GM10266 (cell line): ENCODE measurements around the gene TBX1.

Experiments used
- DNase-seq: peaks from one replicate; pipeline ENCODE4 v3.0.0; 2012; ENCODE audit errors: extremely low spot score
- CTCF ChIP-seq: IDR thresholded peaks from 2 replicates; pipeline ENCODE4 v1.5.1; 2012; ENCODE audit warnings: mild to moderate bottlenecking, low read depth; ENCODE audit not compliant: control insufficient read depth, insufficient read depth; ENCODE audit errors: missing control alignments

TBX1 gene

DNA sequence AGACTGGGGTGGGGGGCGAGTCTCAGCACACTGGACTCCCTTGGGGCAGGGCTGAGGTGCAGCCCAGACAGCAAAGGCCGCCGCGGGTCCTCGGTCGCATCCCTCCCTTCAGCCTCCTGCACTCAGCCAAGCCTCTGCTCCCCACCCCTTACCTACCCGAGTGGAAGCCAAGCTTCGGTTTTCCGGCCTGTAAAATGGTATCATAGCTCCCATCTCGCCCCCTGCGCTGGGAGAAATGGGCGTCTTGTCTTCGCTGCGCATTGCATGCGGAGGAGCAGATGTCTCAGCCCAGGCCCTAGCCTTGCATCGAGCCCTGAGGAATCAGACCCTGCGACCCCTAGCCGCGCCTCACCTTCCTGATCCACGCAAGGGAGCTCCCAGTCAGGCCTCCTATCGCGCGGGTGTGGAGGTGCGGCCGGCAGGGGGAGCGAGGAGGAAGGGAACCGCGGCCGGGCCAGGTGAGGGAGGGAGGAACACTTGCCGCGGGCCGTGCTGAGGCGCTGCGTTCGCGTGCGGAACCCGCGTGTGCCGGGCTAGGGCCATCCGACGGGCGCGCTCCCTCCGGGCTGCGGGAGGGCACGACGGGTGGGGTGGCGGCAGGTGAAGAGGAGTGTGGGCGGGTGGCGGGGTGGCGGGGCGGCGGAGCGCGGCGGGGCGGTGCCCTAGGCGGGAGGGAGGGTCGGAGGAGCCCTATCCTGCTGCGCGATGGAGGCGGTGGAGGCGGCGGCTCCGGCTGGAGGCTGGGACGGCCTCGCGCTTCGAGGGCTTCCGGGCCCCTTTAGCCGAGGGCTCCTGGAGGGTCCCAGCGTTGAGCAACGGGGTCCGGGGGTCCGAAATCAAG lies 4.1 kb upstream of the TBX1 start:
- peak; percentile 88 for DNase-seq
- peak; percentile 63 for TF ChIP-seq CTCF

DNA sequence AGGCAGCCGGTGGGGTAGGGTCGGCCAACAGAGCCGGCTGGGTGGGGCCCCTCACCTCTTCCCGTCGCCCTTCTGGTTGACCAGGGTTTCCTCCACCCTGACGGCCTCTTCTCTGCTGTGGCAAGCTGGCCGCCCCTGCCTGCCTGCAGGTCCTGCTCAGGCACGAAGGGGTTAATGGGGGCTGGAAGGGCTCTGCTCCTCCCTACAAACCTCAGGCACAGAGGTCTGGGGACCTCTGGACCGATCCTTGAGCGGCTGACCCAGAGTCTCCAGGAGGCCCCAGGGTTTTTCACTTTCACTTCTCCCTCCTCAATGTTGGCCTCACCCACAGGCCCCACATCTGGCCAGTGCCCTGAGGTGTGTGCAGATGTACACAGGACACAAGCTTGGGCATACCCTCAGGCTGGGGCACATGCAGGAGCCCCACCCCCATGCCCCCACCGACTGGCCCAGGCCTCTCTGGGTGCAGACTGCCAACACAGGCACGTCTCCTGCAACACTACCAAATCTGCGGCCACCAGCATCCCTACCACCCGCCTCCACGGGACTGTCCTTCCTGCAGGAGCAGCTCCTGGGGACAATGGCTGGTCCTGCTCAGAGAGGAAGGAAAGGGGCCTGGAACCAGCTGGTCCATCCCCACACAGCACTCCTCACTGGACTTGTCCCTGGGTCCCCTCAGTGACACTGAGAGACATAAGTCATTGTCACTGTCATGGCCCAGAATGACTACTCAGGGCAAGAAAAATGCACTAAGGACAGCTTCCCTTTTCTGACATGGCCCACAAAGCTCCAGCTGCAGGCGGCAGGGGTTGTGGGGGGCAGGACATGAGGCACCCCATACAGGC lies 3.2 kb upstream of the TBX1 start:
- peak; percentile 70 for DNase-seq
- TF ChIP-seq CTCF = no peak

GRCh38 chr22:19757985-19758895 lies 2.3 kb upstream of the TBX1 start:
- peak; percentile 55 for DNase-seq
- TF ChIP-seq CTCF = no peak

- TF ChIP-seq CTCF = no peak
Observed at GRCh38 chr22:19758896-19759426, 1.6 kb upstream of the TBX1 start.

GRCh38 chr22:19759427-19760057 lies 1.0 kb upstream of the TBX1 start:
- DNase-seq = peak; percentile 48
- TF ChIP-seq CTCF = no peak

More at GRCh38 chr22:19758896-19759426, 1.6 kb upstream of the TBX1 start:
- peak; percentile 41 for DNase-seq

DNA sequence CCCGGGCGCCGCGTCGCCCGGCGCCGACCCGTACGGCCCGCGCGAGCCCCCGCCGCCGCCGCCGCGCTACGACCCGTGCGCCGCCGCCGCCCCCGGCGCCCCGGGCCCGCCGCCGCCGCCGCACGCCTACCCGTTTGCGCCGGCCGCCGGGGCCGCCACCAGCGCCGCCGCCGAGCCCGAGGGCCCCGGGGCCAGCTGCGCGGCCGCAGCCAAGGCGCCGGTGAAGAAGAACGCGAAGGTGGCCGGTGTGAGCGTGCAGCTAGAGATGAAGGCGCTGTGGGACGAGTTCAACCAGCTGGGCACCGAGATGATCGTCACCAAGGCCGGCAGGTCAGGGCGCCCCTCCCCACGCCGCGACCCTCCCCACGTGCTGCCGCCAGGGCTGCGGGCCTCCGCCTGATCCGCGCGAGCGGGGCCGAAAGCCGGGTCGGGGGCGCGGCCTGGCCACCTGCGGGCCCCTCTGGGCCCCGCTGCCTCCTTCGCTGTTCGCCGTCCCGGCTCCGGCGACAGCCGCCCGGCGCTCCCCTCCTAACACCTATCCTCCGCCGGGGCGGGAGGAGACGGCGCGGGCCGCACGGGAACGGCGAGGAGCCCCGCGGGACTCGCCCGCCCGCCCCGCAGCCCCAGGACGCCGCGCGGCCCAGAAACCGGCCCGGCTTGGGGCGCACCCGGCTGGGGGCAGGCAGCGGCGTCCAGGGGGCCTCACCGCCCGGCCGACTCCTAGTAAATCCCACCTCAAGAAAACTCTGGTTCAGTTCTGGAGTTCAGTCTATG lies 560 bp downstream of the TBX1 start:
- no peak for TF ChIP-seq CTCF
- peak; percentile 57 for DNase-seq
